ENCODE results near the gene MARCHF10.

Gene MARCHF10

DNA sequence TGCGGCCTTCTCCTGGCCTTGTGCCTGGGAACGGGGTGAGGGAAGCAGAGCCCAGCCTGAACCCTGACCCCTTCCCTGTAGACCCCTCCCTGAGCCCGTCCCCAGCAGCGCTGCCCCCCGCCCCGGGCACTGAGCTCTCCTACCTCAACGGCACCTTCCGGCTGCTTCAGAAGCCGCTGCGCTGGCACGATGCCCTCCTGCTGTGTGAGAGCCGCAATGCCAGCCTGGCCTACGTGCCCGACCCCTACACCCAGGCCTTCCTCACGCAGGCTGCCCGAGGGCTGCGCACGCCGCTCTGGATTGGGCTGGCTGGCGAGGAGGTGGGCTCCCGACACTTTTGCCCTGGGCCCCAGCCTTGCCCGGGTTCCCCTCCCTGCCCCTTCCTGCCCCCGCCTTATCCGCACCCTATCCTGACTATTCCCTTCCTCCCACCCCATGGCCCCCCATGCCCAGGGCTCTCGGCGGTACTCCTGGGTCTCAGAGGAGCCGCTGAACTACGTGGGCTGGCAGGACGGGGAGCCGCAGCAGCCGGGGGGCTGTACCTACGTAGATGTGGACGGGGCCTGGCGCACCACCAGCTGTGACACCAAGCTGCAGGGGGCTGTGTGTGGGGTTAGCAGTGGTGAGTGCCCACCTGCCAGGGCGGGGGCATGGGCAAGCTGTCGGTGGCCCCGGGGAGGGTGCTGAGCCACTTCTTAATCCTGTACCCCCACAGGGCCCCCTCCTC is 118.5 kb downstream of the MARCHF10 start:
- Histone ChIP-seq H3K36me3 (replicated peaks in 1 of 2; ENCODE audit: control insufficient read depth in 2 of 2, insufficient read depth in 2 of 2, low read length in 2 of 2) (peaks cover 12 to 59% of the 10 kb centered on the region in 2 donors), H3K4me2 (ENCODE audit: insufficient read depth, low read length, poor library complexity, severe bottlenecking) (no peak overlapping the region), H3K9me3 (replicated peaks in 1 of 2; ENCODE audit: control insufficient read depth in 2 of 2, insufficient read depth in 1 of 2, low read depth in 1 of 2, low read length in 2 of 2) (no peaks in the 10 kb centered on the region), H3K4me1 (ENCODE audit: control insufficient read depth in 2 of 2, insufficient read depth in 1 of 2, low read depth in 1 of 2, low read length in 2 of 2) (peaks cover 9 to 11% of the 10 kb centered on the region in 2 donors), H2BK5ac (ENCODE audit: low read length) (no peak overlapping the region), H3K14ac (ENCODE audit: low read length) (peak overlapping the region; percentile 38), H3K27ac (replicated peaks; ENCODE audit: low read length) (no peak overlapping the region), H3K27me3 (ENCODE audit: control insufficient read depth in 3 of 3, insufficient read depth in 3 of 3, low read depth in 1 of 3, low read length in 3 of 3) (no peaks in the 10 kb centered on the region), H2BK12ac (ENCODE audit: low read length) (no peak overlapping the region), H3K9ac (ENCODE audit: low read depth, low read length, poor library complexity) (no peak overlapping the region), H3K79me1 (ENCODE audit: low read depth, low read length) (no peaks in the 10 kb centered on the region), H3K18ac (ENCODE audit: low read length) (no peak overlapping the region), H2AK5ac (ENCODE audit: low read depth, low read length) (no peak overlapping the region), H3K4me3 (ENCODE audit: low read length in 2 of 2) (no peak overlapping the region), H4K91ac (ENCODE audit: low read depth, low read length, poor library complexity) (peak overlapping the region; percentile 89), H3K4ac (ENCODE audit: low read length) (no peak overlapping the region), H4K8ac (ENCODE audit: low read depth, low read length) (no peak overlapping the region), H3K23ac (ENCODE audit: low read depth, low read length, poor library complexity) (no peak overlapping the region), H2BK120ac (ENCODE audit: low read depth, low read length) (no peak overlapping the region), H2BK15ac (ENCODE audit: low read length) (no peak overlapping the region), H2AFZ (ENCODE audit: low read length) (no peak overlapping the region)
- no CpG with 5 or more reads among the region's 37 CpGs for WGBS, 2 donors (ENCODE audit: extremely low coverage in 2 of 2, insufficient read length in 2 of 2, insufficient replicate concordance in 1 of 2)
- DNase-seq (ENCODE audit: low spot score): no peak

GRCh38 chr17:62688398-62689160 is 119.5 kb downstream of the MARCHF10 start:
- Histone ChIP-seq H3K27me3 (ENCODE audit: control insufficient read depth in 3 of 3, insufficient read depth in 3 of 3, low read depth in 1 of 3, low read length in 3 of 3) (no peaks in the 10 kb centered on the region), H2BK5ac (ENCODE audit: low read length) (no peak overlapping the region)

DNA sequence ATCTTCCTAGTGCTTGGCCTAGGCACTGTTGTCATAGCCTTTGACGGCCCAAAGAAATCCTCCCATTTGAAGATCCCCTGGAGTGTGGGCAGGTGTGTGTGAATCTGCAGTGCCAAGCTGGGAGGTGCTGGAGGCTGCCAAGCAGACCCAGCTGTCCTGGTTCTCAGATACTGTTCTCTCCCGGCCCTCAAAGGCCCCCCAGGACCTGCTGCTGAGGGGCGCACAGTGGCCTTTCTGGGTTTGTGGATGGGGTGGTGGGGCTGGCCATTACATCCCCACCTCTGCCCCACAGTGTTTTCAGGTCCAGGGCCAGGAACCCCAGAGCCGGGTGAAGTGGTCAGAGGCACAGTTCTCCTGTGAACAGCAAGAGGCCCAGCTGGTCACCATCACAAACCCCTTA is 120.1 kb downstream of the MARCHF10 start:
- H3K4me2 ChIP-seq (ENCODE audit: insufficient read depth, low read length, poor library complexity, severe bottlenecking): no peak overlapping the region
- H3K4me3 ChIP-seq (ENCODE audit: low read length in 2 of 2): no peak overlapping the region
- H4K91ac ChIP-seq (ENCODE audit: low read depth, low read length, poor library complexity): no peak overlapping the region
- no peaks in the 10 kb centered on the region for H3K9me3 ChIP-seq (replicated peaks in 1 of 2; ENCODE audit: control insufficient read depth in 2 of 2, insufficient read depth in 1 of 2, low read depth in 1 of 2, low read length in 2 of 2)
- H2AFZ ChIP-seq (ENCODE audit: low read length): no peak overlapping the region
- no peak overlapping the region for H3K14ac ChIP-seq (ENCODE audit: low read length)
- no peak overlapping the region for H3K23ac ChIP-seq (ENCODE audit: low read depth, low read length, poor library complexity)
- H3K4ac ChIP-seq (ENCODE audit: low read length): no peak overlapping the region
- no peaks in the 10 kb centered on the region for H3K79me1 ChIP-seq (ENCODE audit: low read depth, low read length)
- peaks cover 13 to 75% of the 10 kb centered on the region in 2 donors for H3K36me3 ChIP-seq (replicated peaks in 1 of 2; ENCODE audit: control insufficient read depth in 2 of 2, insufficient read depth in 2 of 2, low read length in 2 of 2)
- no peaks in the 10 kb centered on the region for H3K27me3 ChIP-seq (ENCODE audit: control insufficient read depth in 3 of 3, insufficient read depth in 3 of 3, low read depth in 1 of 3, low read length in 3 of 3)
- H3K18ac ChIP-seq (ENCODE audit: low read length): no peak overlapping the region
- no peak overlapping the region for H2BK12ac ChIP-seq (ENCODE audit: low read length)
- H2BK15ac ChIP-seq (ENCODE audit: low read length): no peak overlapping the region
- no peak overlapping the region for H3K9ac ChIP-seq (ENCODE audit: low read depth, low read length, poor library complexity)
- H3K4me1 ChIP-seq (ENCODE audit: control insufficient read depth in 2 of 2, insufficient read depth in 1 of 2, low read depth in 1 of 2, low read length in 2 of 2): no peaks in the 10 kb centered on the region
- H2AK5ac ChIP-seq (ENCODE audit: low read depth, low read length): no peak overlapping the region
- H4K8ac ChIP-seq (ENCODE audit: low read depth, low read length): no peak overlapping the region
- H2BK120ac ChIP-seq (ENCODE audit: low read depth, low read length): no peak overlapping the region
- no peak overlapping the region for H2BK5ac ChIP-seq (ENCODE audit: low read length)
- no peak for DNase-seq (ENCODE audit: low spot score)
- no CpG with 5 or more reads among the region's 4 CpGs for WGBS, 2 donors (ENCODE audit: extremely low coverage in 2 of 2, insufficient read length in 2 of 2, insufficient replicate concordance in 1 of 2)
- H3K27ac ChIP-seq (replicated peaks; ENCODE audit: low read length): no peak overlapping the region

More at GRCh38 chr17:62688398-62689160, 119.5 kb downstream of the MARCHF10 start:
- Histone ChIP-seq H3K36me3 (replicated peaks in 1 of 2; ENCODE audit: control insufficient read depth in 2 of 2, insufficient read depth in 2 of 2, low read length in 2 of 2) (peaks cover 13 to 69% of the 10 kb centered on the region in 2 donors), H3K18ac (ENCODE audit: low read length) (no peak overlapping the region), H4K91ac (ENCODE audit: low read depth, low read length, poor library complexity) (no peak overlapping the region), H2BK12ac (ENCODE audit: low read length) (no peak overlapping the region), H3K27ac (replicated peaks; ENCODE audit: low read length) (no peak overlapping the region), H3K4me2 (ENCODE audit: insufficient read depth, low read length, poor library complexity, severe bottlenecking) (no peak overlapping the region), H3K23ac (ENCODE audit: low read depth, low read length, poor library complexity) (no peak overlapping the region), H3K4me3 (ENCODE audit: low read length in 2 of 2) (no peak overlapping the region), H3K4ac (ENCODE audit: low read length) (no peak overlapping the region), H3K4me1 (ENCODE audit: control insufficient read depth in 2 of 2, insufficient read depth in 1 of 2, low read depth in 1 of 2, low read length in 2 of 2) (peaks cover 0 to 1% of the 10 kb centered on the region in 2 donors), H3K14ac (ENCODE audit: low read length) (no peak overlapping the region), H3K79me1 (ENCODE audit: low read depth, low read length) (no peaks in the 10 kb centered on the region), H2BK120ac (ENCODE audit: low read depth, low read length) (no peak overlapping the region), H3K9me3 (replicated peaks in 1 of 2; ENCODE audit: control insufficient read depth in 2 of 2, insufficient read depth in 1 of 2, low read depth in 1 of 2, low read length in 2 of 2) (no peaks in the 10 kb centered on the region), H2AFZ (ENCODE audit: low read length) (no peak overlapping the region), H4K8ac (ENCODE audit: low read depth, low read length) (no peak overlapping the region), H3K9ac (ENCODE audit: low read depth, low read length, poor library complexity) (no peak overlapping the region), H2AK5ac (ENCODE audit: low read depth, low read length) (no peak overlapping the region), H2BK15ac (ENCODE audit: low read length) (no peak overlapping the region)
- WGBS, 2 donors (ENCODE audit: extremely low coverage in 2 of 2, insufficient read length in 2 of 2, insufficient replicate concordance in 1 of 2): no CpG with 5 or more reads among the region's 11 CpGs
- no peak for DNase-seq (ENCODE audit: low spot score)

DNA sequence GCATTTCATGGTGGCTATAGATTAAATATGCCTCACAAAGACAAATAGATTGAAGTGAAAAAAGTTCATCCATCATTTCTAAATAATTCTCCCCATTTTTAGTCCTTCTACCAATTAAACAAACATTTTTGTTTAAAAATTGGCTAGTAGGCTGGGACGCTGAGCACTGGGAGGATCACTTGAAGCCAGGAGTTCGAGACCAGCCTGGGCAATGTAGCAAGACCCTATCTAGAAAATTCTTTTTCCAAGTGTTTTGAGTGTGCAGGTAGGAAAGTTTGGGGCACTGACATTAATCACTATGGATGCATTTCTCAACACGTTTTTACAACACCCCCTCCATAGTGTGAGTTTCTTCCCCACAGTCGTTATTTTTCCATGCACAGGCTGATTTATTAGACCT is 123.9 kb downstream of the MARCHF10 start:
- Histone ChIP-seq H3K14ac (ENCODE audit: low read length) (no peak overlapping the region), H4K8ac (ENCODE audit: low read depth, low read length) (no peak overlapping the region), H2AFZ (ENCODE audit: low read length) (no peak overlapping the region), H3K79me1 (ENCODE audit: low read depth, low read length) (peaks cover 5% of the 10 kb centered on the region), H3K18ac (ENCODE audit: low read length) (no peak overlapping the region), H2BK12ac (ENCODE audit: low read length) (no peak overlapping the region), H3K4me1 (ENCODE audit: control insufficient read depth in 2 of 2, insufficient read depth in 1 of 2, low read depth in 1 of 2, low read length in 2 of 2) (no peaks in the 10 kb centered on the region), H3K4ac (ENCODE audit: low read length) (no peak overlapping the region), H3K27ac (replicated peaks; ENCODE audit: low read length) (no peak overlapping the region), H2BK5ac (ENCODE audit: low read length) (no peak overlapping the region), H3K23ac (ENCODE audit: low read depth, low read length, poor library complexity) (no peak overlapping the region), H3K4me2 (ENCODE audit: insufficient read depth, low read length, poor library complexity, severe bottlenecking) (no peak overlapping the region), H3K9me3 (replicated peaks in 1 of 2; ENCODE audit: control insufficient read depth in 2 of 2, insufficient read depth in 1 of 2, low read depth in 1 of 2, low read length in 2 of 2) (no peaks in the 10 kb centered on the region), H2BK15ac (ENCODE audit: low read length) (no peak overlapping the region), H4K91ac (ENCODE audit: low read depth, low read length, poor library complexity) (no peak overlapping the region), H3K27me3 (ENCODE audit: control insufficient read depth in 3 of 3, insufficient read depth in 3 of 3, low read depth in 1 of 3, low read length in 3 of 3) (no peaks in the 10 kb centered on the region), H2BK120ac (ENCODE audit: low read depth, low read length) (no peak overlapping the region), H3K4me3 (ENCODE audit: low read length in 2 of 2) (no peak overlapping the region), H2AK5ac (ENCODE audit: low read depth, low read length) (no peak overlapping the region), H3K36me3 (replicated peaks in 1 of 2; ENCODE audit: control insufficient read depth in 2 of 2, insufficient read depth in 2 of 2, low read length in 2 of 2) (peaks cover 21 to 74% of the 10 kb centered on the region in 2 donors), H3K9ac (ENCODE audit: low read depth, low read length, poor library complexity) (no peak overlapping the region)
- no peak for DNase-seq (ENCODE audit: low spot score)
- WGBS, 2 donors (ENCODE audit: extremely low coverage in 2 of 2, insufficient read length in 2 of 2, insufficient replicate concordance in 1 of 2): no CpG with 5 or more reads among the region's 4 CpGs
